Suprapubic skin (tissue), 4 donors: ENCODE measurements around the gene VPREB1. TPM values are rescaled to one million over a fixed set of nuclear protein-coding genes. Genes with fewer than 3 reads are reported as not detected.
"Not testable (repeated sequence)": the region's sequence is repeated elsewhere in the genome, so short reads cannot be mapped to it uniquely, and the experiment has no call there.

Experiments
- DNase-seq, 2 donors: peaks; one replicate each; pipeline ENCODE4 v3.0.0-alpha.2; 2019; ENCODE audit warnings: low spot score in 2 of 2
- H3K27ac ChIP-seq: fragments of 200-600 bp; sonication (generic); one replicate; pipeline ENCODE4 v1.5.1; 2019
- H3K27me3 ChIP-seq: fragments of 200-600 bp; sonication (generic); one replicate; pipeline ENCODE4 v1.5.1; 2019
- H3K36me3 ChIP-seq: fragments of 200-600 bp; sonication (generic); one replicate; pipeline ENCODE4 v1.5.1; 2019
- H3K4me1 ChIP-seq: fragments of 200-600 bp; sonication (generic); one replicate; pipeline ENCODE4 v1.5.1; 2019
- H3K4me3 ChIP-seq: fragments of 200-600 bp; sonication (generic); one replicate; pipeline ENCODE4 v1.5.1; 2019; ENCODE audit warnings: mild to moderate bottlenecking
- H3K9me3 ChIP-seq: fragments of 200-600 bp; sonication (generic); one replicate; pipeline ENCODE4 v1.5.1; 2019
- WGBS: methylation state at CpG from one replicate; pipeline ENCODE4 v1.1.5; 2018; 5-methylcytosine and 5-hydroxymethylcytosine counted together
- total RNA-seq, 4 donors: library from RNA; depleted of rRNA; stranded (reverse); fragments of >200 nt; gene quantifications; one replicate each; pipeline ENCODE4 v1.1.0, GENCODE V29; 2016

Gene VPREB1
- total RNA-seq, 4 donors from 2014 or later = not detected

DNA sequence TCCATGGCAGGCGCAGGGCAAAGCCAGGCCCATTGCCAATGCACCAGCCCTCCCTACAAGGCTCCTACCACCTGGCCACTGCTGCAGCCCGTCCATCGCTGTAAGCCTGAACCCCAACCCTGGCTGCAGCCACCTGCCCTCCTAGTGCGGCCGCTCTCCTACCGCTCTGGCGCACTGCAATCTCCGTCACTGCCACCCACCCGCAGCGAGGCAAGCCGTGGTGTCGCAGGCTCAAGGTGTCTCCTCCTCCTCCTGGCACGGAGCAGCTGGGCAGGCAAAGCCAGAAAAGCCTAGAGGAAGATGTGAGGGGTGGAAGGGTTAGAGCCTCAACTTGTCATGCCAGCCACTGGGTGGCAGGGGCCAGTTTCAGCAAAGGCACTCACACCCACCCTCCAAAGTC lies 50.1 kb downstream of the VPREB1 start:
- H3K27me3 ChIP-seq, H3K9me3 ChIP-seq, H3K27ac ChIP-seq, H3K4me3 ChIP-seq, DNase-seq: not testable (repeated sequence)
- no CpG with 5 or more reads among the region's 13 CpGs for WGBS
- Histone ChIP-seq H3K4me1 (peaks cover 15% of the 10 kb centered on the region), H3K36me3 (peaks cover 20% of the 10 kb centered on the region)
